Measurements from ENCODE around the gene FAM110D. TPM values are rescaled to one million over a fixed set of nuclear protein-coding genes. Genes with fewer than 3 reads are reported as not detected.
A peak's percentile ranks its signal among the peaks of the same experiment; 100 is the strongest.

The FAM110D gene
- total RNA-seq, 1 donor from 2014 or later = not detected

DNA sequence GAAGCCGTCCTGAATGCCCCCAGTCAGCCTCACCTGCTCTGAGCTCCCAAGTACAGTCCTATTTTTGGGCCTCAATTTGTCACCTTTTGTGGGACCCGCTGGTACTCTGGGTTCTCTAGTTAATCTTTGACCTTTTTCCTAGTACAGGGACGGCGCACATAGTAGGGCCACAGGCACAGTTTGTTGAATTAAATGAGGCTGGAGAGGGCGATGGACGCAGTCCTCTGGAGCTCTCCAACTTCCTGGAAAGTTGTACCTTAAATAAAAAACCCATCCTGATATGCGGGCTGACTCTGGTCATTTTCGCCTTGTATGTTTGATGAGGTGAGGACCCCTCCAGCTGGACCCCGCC is 4.8 kb downstream of the FAM110D start:
- FAIRE-seq = no peak
- no peak for TF ChIP-seq CTCF (IDR thresholded peaks at IDR 0.05; ENCODE audit: insufficient read depth, low read length, severe bottlenecking)
- no peak for DNase-seq (ENCODE audit: low read depth)
- Histone ChIP-seq H3K36me3 (ENCODE audit: control insufficient read depth, insufficient read depth, low read length) (no peaks in the 10 kb centered on the region), H3K27me3 (ENCODE audit: control insufficient read depth, insufficient read depth, low read length) (peaks cover 4% of the 10 kb centered on the region), H3K4me3 (ENCODE audit: low read depth, low read length) (peak overlapping the region; percentile 19)

DNA sequence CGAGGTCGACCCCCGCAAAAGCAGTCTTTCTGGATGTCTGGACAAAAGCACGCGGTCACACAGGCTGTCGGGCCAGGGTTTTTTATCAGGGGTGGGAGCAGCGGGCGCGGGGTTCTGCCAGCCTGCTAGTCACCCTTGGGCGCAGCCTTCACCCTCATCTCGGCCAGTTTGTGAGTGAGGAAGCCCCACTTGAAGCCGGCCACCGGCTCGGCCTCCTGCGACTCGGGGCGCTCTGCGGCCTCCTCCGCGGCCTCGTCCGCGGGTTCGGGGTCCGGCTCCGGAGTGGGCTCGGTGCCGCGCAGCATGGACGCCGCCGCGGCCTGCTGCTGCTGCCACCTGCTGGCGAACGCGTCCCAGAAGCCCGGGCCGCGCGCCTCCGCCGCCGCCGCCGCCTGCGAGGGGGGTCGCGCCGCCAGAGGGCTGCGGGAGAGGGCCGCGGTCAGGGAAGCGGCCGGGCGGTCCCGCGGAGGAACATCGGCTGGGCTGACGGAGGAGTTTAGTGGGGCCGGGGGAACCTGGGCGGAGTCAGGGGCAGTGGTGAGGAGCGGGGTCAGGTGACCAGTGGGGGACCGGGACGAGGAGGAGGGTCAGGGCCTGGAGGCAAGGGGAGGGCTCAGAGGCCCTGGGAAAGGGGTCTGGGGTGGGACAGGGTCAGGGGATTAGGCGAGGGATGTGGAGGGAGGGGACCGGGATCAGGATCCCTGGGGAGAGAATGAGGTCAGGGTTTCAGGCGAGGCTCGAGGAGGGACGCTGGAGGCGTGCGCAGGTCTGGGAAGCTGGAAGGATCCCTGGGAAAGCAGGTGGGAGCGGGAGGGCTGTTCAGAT is 5.4 kb downstream of the FAM110D start:
- peak overlapping the region; percentile 19 for H3K4me3 ChIP-seq (ENCODE audit: low read depth, low read length)
- DNase-seq (ENCODE audit: low read depth) (no peak), FAIRE-seq (no peak)
- peaks cover 4% of the 10 kb centered on the region for H3K27me3 ChIP-seq (ENCODE audit: control insufficient read depth, insufficient read depth, low read length)
- H3K36me3 ChIP-seq (ENCODE audit: control insufficient read depth, insufficient read depth, low read length) = no peaks in the 10 kb centered on the region
- peak; percentile 51 for TF ChIP-seq CTCF (IDR thresholded peaks at IDR 0.05; ENCODE audit: insufficient read depth, low read length, severe bottlenecking)

- DNase-seq (ENCODE audit: low read depth) (no peak), FAIRE-seq (no peak)
- Histone ChIP-seq H3K27me3 (ENCODE audit: control insufficient read depth, insufficient read depth, low read length) (peaks cover 4% of the 10 kb centered on the region), H3K36me3 (ENCODE audit: control insufficient read depth, insufficient read depth, low read length) (no peaks in the 10 kb centered on the region), H3K4me3 (ENCODE audit: low read depth, low read length) (no peak overlapping the region)
- TF ChIP-seq CTCF (IDR thresholded peaks at IDR 0.05; ENCODE audit: insufficient read depth, low read length, severe bottlenecking) = no peak
These were observed 6.3 kb downstream of the FAM110D start for GRCh38 chr1:26164861-26165842.

- H3K36me3 ChIP-seq (ENCODE audit: control insufficient read depth, insufficient read depth, low read length) = peaks cover 8% of the 10 kb centered on the region
- DNase-seq (ENCODE audit: low read depth) = no peak
- no peak for FAIRE-seq
- no peak overlapping the region for H3K4me3 ChIP-seq (ENCODE audit: low read depth, low read length)
- H3K27me3 ChIP-seq (ENCODE audit: control insufficient read depth, insufficient read depth, low read length) = peaks cover 4% of the 10 kb centered on the region
- TF ChIP-seq CTCF (IDR thresholded peaks at IDR 0.05; ENCODE audit: insufficient read depth, low read length, severe bottlenecking) = no peak
These were observed 7.9 kb downstream of the FAM110D start for GRCh38 chr1:26166719-26167281.

DNA sequence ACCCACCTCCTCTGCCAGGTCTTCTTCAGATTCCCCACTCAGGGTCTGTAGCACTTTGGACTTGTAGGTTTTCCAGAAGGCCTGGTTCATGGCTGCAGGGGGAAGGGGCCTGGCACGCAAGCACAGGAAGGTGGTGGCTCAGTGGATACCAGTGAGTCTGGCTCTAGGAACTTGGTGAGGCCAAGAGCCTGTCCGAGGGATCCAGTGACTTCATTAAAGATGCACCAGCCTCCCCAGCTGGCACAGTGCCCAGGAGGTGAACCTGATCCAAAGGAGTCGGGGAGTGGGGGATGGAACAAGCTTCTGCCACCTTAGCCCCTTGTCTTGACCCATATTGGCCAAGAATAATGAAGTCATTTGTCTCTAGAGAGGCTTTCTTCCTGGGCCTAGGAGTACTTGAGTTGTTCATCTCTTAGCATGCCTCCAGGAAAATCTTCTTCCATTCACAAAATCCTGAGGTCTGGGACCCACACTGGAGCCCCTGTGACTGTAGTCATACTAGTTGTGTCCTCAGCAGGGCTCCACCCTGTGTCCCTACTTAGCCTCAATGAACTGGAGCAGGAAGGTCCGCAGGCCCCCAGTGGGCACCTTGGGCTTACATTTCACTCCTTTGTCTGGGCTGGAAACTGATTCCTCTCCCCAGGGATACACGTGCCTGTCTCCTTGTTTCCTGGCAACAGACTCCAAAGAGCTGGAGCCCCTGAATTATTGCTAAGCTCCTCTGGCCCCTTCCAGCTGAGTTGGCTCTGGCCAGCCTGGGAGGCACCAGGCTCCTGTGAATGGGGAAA is 9.7 kb downstream of the FAM110D start, which contains the start of gene C1orf232:
Gene C1orf232, minus strand, starts transcription at position 554 of the 788 bp plus-strand sequence. Its CDS starts 464 bp downstream, at position 90.
- Histone ChIP-seq H3K4me3 (ENCODE audit: low read depth, low read length) (peak within 1 kb of the TSS; percentile 78), H3K27me3 (ENCODE audit: control insufficient read depth, insufficient read depth, low read length) (peaks cover 4% of the 10 kb centered on the region), H3K36me3 (ENCODE audit: control insufficient read depth, insufficient read depth, low read length) (peaks cover 9% of the 10 kb centered on the region)
- TF ChIP-seq CTCF (IDR thresholded peaks at IDR 0.05; ENCODE audit: insufficient read depth, low read length, severe bottlenecking) = no peak
- FAIRE-seq (no peak), DNase-seq (ENCODE audit: low read depth) (no peak)
